GM19240 (cell line): Measurements from ENCODE around the gene CHAD.
A peak's percentile ranks its signal among the peaks of the same experiment; 100 is the strongest.

Source experiments
- DNase-seq: peaks from one replicate; pipeline ENCODE4 v3.0.0; 2011; ENCODE audit warnings: low spot score; ENCODE audit not compliant: insufficient read length

Gene CHAD, protein sequence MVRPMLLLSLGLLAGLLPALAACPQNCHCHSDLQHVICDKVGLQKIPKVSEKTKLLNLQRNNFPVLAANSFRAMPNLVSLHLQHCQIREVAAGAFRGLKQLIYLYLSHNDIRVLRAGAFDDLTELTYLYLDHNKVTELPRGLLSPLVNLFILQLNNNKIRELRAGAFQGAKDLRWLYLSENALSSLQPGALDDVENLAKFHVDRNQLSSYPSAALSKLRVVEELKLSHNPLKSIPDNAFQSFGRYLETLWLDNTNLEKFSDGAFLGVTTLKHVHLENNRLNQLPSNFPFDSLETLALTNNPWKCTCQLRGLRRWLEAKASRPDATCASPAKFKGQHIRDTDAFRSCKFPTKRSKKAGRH

DNA sequence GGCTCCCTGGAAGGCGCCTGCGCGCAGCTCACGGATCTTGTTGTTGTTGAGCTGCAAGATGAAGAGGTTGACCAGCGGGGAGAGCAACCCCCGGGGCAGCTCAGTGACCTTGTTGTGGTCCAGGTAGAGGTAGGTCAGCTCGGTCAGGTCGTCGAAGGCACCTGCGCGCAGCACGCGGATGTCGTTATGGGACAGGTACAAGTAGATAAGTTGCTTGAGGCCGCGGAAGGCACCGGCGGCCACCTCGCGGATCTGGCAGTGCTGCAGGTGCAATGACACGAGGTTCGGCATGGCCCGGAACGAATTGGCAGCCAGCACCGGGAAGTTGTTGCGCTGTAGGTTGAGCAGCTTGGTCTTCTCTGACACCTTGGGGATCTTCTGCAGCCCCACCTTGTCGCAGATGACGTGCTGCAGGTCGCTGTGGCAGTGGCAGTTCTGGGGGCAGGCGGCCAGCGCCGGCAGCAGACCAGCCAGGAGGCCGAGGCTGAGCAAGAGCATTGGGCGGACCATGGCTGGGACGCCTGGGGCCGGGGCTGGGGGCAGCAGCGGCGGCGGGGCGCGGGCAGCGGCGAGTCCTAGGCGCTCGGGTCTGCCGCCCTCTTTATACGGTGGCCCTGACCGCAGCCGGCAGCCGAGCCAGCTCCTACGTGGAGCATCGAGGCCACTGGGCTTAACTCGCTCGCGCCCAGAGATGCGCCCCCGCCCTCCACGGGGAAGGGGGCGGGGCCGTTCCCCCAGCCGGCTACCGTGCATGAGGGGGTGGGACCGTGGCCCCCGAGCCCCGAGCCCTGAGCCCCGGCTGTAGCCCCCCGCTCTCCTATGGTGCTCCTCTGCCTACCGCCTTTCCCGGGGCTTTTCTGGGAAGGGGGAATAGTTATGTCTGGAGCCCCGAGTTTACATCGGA is at the start of gene CHAD:
TSS of gene CHAD (minus strand) at position 577 of the 904 bp plus-strand sequence. CDS start at position 510, 67 bp downstream.
- DNase-seq, result no peak

GRCh38 chr17:50517504-50518383 is 49.1 kb upstream of the CHAD start:
- DNase-seq, result no peak

DNA sequence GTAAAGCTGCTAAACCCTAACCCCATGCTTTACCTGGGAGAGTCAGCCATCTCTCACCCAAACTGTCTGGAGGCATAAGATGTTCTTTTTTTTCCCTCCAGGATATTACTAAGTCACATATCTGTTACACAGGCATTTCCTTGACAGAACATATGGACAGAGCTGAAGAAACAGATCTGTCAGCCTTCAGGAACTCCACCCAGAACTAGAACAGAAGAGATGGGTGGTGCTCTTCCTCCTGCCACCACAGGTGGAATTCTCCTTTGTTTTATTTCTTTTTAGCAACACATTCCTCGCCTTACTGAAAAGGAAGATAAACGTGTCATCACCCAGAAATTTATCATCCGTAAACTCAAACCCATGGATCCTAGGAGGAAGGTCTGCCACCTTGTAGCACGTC is 48.3 kb upstream of the CHAD start:
- DNase-seq, result no peak

DNA sequence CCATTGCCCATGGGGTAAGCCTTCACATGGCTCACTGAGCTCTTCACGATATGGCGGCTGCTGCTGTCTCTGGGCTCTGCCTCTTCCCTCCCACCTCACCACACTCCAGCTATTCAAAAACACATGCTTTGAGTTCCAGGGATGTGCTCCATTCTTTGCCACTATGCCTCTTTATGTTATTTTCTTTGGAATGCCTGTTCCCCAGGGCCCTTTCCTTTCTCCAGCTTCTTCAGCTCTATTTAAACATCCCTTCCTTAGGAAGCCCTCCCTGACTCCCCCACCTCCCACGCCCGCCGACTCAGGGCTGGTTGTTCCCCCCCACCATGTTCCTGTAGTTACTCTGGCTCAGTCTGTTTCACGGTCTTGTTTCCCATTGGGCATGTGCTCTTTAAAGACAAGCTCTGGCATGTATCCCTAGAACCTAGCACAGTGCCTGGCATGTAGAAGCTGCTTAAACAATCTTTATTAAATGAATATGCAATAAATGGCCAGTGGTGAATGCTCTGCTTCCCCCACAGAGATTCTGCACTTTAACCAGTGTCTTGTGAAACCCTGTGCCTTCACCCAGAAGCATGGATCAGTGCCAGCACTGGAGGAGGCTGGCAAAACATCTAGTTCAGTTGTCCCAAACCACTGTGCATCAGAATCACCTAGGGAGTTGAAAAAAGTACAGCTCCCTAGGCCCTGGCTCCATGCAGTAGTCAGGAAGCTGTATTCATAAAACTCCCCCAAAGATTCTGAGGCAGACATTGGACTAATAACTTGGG is 46.4 kb upstream of the CHAD start:
- no peak for DNase-seq

DNA sequence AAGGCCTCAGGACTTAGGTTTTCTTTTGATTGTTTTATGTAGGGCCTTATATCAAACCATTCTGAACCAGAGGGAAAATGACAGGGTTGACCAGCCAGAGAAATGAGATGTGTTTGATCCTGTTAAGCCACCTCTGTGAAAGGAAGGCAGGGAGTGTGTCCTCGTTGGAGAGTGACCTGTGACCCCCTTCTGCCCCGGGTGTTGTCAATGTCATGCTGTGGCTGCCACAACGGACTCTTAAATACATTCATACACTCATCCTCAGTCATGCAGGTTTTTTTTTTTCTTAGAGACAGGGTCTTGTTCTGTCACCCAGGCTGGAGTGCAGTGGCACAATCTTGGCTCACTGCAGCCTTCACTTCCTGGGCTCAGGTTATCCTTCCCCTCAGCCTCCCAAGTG is 45.7 kb upstream of the CHAD start:
- no peak for DNase-seq

DNA sequence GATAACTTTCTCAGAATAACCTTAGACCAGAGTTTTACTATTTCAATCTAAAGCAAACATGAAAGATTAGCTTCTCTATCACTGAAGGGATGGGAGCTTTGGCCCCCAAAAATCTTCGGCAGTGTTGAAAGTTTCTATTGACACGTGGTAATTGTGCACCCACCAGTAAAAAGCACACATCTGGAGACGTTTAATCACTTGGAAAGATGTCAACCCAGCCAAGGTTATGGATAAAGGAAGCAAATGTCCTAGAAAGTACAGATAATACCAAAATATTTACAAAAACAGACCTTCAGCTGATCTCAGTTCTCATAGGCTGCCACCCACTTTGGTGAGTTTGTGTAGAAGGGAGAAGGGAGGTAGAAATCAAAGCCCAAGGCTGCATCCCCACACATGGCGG is 44.8 kb upstream of the CHAD start:
- no peak for DNase-seq

DNA sequence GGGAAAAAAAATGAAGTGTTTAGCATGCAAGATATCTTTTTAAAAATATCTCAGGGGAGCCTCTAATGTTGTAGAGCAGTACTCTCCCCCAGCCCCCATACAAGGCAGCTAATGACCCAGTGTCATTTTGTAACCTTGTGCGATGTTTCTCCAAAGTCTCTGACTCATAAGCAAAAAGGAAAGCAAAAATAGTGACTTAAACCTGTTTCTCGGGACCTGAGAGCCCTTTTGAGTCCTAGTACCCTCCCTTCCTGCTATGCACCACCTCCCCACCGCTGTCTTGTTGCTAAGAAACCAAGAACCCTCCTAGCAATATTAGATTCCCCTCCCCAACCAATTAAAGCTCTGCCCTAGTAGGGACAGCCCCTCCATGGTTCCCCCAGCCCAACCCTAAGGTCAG is 42.4 kb upstream of the CHAD start:
- DNase-seq, result peak; percentile 90

DNA sequence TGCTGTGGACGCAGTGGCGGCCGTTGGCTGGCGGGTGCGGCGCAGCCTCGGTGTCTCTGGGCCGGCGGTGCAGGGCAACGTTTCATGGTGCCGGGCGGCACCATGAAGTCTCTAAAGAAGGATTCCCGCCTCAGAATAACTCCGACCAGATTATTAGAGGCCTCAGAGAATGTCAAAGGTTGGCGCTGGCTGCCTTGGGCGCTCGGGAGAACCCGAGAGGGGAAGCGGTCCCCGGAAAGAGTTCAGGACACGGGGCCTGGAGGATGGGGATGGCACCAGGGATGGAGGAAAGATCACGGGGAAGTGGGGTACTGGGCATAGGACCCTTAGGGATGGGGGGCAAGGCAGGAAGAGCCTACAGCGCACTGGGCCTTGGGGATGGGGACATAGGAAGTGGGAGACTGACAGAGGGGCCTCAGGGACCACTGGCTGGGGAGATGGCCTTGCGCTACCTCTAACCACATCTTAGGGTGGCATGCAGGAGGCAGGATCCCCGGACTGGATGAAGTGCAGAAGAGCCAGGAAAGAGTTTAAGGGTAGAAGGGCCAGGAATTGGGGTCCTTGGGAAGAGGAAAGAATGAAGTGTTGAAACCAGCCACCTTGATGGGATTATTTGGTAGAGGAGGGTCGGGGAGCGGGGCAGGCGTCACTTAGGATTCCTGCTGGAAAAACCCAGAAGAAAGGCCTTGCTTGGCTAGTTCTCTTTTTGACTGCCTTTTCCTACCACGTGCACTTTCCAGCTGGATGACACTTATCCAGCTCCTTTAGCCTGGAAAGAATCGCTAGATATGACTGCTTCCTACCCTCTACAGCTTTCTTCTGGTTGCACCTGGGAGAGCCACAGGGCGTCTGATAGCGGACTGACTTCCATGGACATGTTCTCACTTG is 40.1 kb upstream of the CHAD start:
- no peak for DNase-seq

- peak; percentile 67 for DNase-seq
Measured at GRCh38 chr17:50507871-50508572, 39.3 kb upstream of the CHAD start, which contains the start of gene MYCBPAP. TSS of gene MYCBPAP (plus strand) at chr17:50508439. CDS start at chr17:50508675, 236 bp downstream.

DNA sequence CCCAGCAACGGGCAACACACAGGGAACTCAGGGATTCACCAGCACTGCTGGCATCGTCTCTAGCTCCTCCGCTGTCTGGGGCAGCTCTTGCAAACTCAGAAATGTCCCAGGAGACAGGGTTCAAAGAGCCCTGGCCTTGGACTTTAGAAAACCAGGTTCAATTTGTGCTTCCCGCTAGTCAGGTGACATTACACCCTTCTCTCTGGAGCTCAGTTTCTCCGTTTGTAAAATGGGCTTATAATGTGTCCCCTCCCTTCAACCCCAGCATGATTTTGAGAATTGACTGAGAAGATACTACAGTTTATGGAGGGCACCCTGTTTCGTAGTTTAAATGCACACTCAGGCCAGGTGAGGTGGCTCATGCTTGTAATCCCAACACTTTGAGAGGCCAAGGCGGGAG is 37.6 kb upstream of the CHAD start:
- no peak for DNase-seq

- DNase-seq, result no peak
Measured at GRCh38 chr17:50505591-50506130, 37.0 kb upstream of the CHAD start.

GRCh38 chr17:50502301-50502990 is 33.8 kb upstream of the CHAD start:
- no peak for DNase-seq

DNA sequence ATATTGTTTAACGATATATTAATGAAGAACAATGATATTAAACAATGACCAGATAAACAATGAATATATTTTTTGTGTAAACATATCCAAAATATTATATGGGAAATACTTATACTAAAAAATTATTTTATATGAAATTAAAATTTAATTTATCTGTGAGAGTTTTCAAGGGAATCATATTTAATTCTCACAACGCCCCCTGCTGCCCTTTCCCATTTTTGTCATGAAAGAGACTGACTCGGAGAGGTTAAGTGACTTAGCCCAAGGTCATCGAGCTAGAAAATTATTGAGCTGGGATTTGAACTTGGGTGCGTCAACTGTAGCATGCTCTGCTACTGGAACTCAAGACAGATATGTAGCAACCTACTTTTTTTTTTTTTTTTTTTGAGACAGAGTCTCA is 32.4 kb upstream of the CHAD start:
- DNase-seq, result no peak

- DNase-seq, result no peak
Measured at GRCh38 chr17:50499721-50500120, 31.0 kb upstream of the CHAD start.

GRCh38 chr17:50499270-50499669 is 30.6 kb upstream of the CHAD start:
- no peak for DNase-seq

- DNase-seq, result no peak
Measured at GRCh38 chr17:50498021-50498874, 29.6 kb upstream of the CHAD start.

DNA sequence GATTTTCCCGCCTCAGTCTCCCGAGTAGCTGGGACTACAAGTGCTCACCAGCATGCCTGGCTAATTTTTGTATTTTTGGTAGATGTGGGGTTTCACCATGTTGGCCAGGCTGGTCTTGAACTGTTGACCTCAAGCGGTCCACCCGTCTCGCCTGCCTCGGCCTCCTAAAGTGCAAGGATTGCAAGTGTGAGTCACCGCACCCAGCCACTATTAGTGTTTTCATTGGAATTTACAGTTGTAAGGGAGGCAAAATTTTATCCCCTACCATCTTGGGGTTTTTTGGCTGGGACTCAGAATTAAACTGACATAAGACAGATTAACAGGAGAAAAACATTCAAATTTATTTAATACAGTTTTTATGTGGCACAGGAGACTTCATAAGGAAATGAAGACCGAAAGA is 27.2 kb upstream of the CHAD start:
- DNase-seq, result no peak
